BJ (cell line): ENCODE data around the gene PDHX. TPM values are rescaled to one million over a fixed set of nuclear protein-coding genes. Genes with fewer than 3 reads are reported as not detected.

ENCODE experiments used
- CTCF ChIA-PET: fragments of 350-600 bp; formaldehyde crosslinking; extraction: SDS; loops from one replicate; lab custom pipeline; 2021; ENCODE audit warnings: antibody characterized with exemption, inconsistent platforms; lab: Yijun Ruan, JAX
- POLR2A ChIA-PET: fragments of 300-600 bp; sonication (Branson Sonifier 250); formaldehyde crosslinking; extraction: SDS; loops from one replicate; lab custom pipeline; 2021; ENCODE audit warnings: antibody characterized with exemption; lab: Charles Lee
- DNase-seq: peaks from one replicate; pipeline ENCODE4 v3.0.0-alpha.2; 2011; ENCODE audit warnings: low read depth
- H3K27me3 ChIP-seq: 2 replicates; pipeline ENCODE4 v1.6.0; 2011; ENCODE audit warnings: low read length; ENCODE audit not compliant: control insufficient read depth, insufficient read depth
- H3K36me3 ChIP-seq: 2 replicates; pipeline ENCODE4 v1.5.1; 2011; ENCODE audit warnings: low read length; ENCODE audit not compliant: control insufficient read depth, insufficient read depth
- H3K4me3 ChIP-seq: 2 replicates; pipeline ENCODE4 v1.5.1; 2011; ENCODE audit warnings: low read depth, mild to moderate bottlenecking, control low read depth, low read length
- polyA plus RNA-seq: library from polyadenylated mRNA; depleted of rRNA; stranded (reverse); fragments of >200 nt; gene quantifications from 2 replicates; pipeline ENCODE4 v1.2.3, GENCODE V29; 2011
- TF ChIP-seq, protein P1 (sequence below): IDR thresholded peaks from 2 replicates; pipeline ENCODE4 v1.5.1; 2011; ENCODE audit warnings: low read depth, mild to moderate bottlenecking, control low read depth, inconsistent platforms, low read length, moderate library complexity; ENCODE audit not compliant: insufficient read depth

Gene PDHX
- polyA plus RNA-seq, 1 experiment = 21.7 TPM

DNA sequence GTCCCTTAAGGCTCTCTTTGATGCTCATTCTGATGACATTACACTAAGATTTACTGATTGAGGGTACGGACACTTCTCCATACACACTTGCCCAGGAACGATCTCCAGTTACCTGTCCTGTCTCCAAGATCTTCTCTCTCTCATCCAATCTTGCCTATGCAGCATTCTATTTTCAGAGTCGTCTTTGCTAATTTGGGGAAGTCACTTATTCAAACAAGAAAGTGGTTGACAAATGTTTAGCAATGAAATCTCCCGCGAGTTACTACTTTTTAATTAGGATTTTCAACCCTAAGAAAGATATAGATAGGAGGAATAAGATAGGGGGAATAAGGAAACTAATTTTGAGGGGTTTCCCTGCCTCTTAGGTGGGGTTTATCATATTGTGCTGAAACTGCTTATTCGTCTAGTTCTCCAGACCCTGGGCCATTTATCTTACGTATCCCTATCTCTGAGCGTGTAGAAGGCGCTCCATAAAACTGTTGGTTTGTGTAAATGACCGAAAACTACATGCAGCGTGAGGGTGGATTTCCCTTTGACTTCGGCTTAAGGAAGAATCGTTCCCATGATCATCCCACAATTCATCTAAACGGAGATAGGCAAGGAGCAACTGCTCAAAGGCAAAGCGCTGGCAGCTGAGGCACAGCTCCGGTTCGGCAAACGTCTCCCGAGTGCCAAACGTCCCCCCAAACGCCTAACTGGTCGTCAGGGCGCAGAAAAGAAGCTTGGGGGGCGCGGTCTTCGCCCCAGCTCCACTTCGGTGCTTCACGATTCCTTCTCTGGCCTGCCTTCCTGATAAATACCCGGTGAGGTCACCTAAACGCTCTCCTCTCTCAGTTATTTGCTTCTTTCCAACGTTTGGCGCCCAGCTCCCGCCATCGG, 1.0 kb upstream of the PDHX start:
- H3K4me3 ChIP-seq = peak overlapping the region; percentile 91
- ChIA-PET POLR2A (no interaction called here), CTCF (interaction anchor here (0.8 to 1.0 kb wide), 2 partner anchors 13 to 423 kb away, joined by 3 to 4 read pairs; no protein-coding TSS in a partner anchor)
- DNase-seq = no peak
- H3K27me3 ChIP-seq = no peaks in the 10 kb centered on the region
- H3K36me3 ChIP-seq = no peaks in the 10 kb centered on the region; the same call in 1 of the 2 replicates
- TF ChIP-seq, protein P1, sequence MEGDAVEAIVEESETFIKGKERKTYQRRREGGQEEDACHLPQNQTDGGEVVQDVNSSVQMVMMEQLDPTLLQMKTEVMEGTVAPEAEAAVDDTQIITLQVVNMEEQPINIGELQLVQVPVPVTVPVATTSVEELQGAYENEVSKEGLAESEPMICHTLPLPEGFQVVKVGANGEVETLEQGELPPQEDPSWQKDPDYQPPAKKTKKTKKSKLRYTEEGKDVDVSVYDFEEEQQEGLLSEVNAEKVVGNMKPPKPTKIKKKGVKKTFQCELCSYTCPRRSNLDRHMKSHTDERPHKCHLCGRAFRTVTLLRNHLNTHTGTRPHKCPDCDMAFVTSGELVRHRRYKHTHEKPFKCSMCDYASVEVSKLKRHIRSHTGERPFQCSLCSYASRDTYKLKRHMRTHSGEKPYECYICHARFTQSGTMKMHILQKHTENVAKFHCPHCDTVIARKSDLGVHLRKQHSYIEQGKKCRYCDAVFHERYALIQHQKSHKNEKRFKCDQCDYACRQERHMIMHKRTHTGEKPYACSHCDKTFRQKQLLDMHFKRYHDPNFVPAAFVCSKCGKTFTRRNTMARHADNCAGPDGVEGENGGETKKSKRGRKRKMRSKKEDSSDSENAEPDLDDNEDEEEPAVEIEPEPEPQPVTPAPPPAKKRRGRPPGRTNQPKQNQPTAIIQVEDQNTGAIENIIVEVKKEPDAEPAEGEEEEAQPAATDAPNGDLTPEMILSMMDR = no peak

DNA sequence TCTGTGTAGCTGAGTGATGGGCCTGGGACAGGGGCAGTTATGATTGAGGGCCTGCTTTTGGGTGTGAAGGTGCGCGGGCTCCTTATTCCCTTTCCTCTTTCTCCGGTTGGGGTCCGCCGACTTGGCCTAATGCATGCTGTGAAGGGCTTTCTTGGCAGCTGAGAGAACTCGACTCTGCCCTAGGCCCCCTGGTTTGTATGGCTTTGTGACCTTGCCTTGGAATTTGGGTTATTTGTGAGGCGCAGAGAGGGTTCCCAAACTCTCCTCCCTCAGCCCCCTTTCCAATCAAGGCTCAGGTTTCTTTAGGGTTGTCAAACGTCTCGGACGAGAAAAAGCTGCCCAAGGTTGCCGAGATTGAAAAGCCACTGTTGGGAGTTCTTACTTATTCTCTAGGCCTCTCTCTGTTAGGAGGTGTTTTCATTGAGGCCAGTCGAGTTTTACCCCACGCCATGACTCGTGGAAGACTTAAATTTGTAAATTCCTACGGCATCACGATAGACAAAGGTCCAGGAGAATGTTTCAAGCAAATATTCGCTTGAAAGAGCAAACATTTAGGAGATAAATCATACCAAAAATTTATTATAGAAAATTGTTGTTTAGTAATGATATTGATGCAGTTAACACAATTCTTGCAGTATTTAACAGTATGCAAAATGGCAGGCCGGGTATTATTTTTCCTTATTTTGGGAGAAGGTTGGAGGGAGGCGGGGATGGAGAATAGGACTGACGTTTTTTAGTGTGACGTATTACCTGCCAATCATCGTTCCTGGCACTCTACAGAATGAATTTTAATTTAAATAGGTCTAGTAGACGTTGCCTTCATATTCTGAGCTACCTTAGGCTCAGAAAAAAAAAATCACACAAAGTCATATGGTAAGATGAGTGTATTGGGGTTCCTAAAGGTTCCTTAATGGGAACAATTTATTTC, 689 bp downstream of the PDHX start:
- TF ChIP-seq, protein P1 = no peak
- no peak for DNase-seq
- CTCF ChIA-PET = interaction anchor here (1.2 to 1.9 kb wide), 3 partner anchors 10 to 476 kb away, joined by 3 to 7 read pairs (median 3); no protein-coding TSS in a partner anchor
- POLR2A ChIA-PET = no interaction called here
- Histone ChIP-seq H3K4me3 (peak overlapping the region; percentile 91), H3K27me3 (no peaks in the 10 kb centered on the region), H3K36me3 (no peaks in the 10 kb centered on the region)

DNA sequence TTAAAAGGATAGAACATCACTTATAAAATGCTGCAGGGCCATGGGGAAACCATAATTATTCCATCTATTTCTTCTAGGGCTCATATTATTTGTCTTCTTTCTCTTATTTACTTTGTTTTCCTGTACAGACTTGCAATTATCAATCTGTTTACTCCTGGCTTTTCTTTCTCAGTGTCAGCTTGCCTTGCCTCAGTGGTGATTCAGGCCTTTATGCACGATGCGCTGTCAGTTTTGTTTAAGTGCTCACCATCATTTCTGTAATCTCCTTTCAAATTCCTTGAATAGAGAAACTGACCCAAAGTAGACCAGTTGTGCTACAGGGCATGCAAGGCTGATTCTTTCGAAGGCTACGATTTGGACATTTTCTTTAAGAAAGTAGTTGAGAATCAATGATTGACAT, 4.7 kb downstream of the PDHX start:
- no peak for DNase-seq
- no peak overlapping the region for H3K4me3 ChIP-seq
- CTCF ChIA-PET = no interaction called here
- TF ChIP-seq, protein P1 = no peak
- POLR2A ChIA-PET = no interaction called here
- no peaks in the 10 kb centered on the region for H3K27me3 ChIP-seq
- H3K36me3 ChIP-seq = no peaks in the 10 kb centered on the region

- Histone ChIP-seq H3K27me3 (no peaks in the 10 kb centered on the region), H3K4me3 (no peak overlapping the region), H3K36me3 (no peaks in the 10 kb centered on the region)
- TF ChIP-seq, protein P1 = no peak
- DNase-seq = no peak
- ChIA-PET POLR2A (no interaction called here), CTCF (interaction anchor here (0.8 to 6.1 kb wide), 5 partner anchors 47 to 560 kb away, joined by 3 to 57 read pairs (median 3); no protein-coding TSS in a partner anchor)
Measured at GRCh38 chr11:34924714-34925113, 8.3 kb downstream of the PDHX start.
